ENCODE measurements around the gene CDKN1B.

DNA sequence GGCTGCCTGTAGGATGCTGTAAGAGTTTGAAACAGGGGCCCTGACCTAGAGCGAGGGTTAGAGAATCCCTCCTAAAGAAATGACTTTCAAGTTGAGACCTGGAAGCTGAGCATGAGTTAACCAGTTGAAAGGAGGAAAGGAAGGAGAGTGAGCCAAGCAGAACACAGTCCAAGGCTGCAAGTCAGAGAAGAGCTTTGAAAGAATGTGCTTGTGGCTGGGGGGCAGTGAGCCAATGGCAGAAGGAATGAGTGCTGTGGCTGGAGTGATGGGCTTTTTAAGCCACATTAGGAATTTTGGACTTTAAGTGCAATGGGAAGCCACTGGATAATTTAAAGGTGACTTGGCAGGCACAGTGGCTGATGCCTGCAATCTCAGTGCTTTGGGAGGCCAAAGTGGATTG lies 18.1 kb downstream of the CDKN1B start:
- TF ChIP-seq EZH2 (IDR thresholded peaks at IDR 0.05; ENCODE audit: insufficient read depth, poor library complexity, severe bottlenecking) (no peak), EZH2phosphoT487 (IDR thresholded peaks at IDR 0.05; ENCODE audit: insufficient read depth, low read depth) (no peak)

Data from GM23248 (cell line).